Parathyroid adenoma (tissue), 2 donors: Measurements from ENCODE around the gene NXPE3.

Source experiments
- H2AFZ ChIP-seq: fragments of 300-600 bp; sonication (generic); one replicate; pipeline ENCODE4 v1.7.0; 2017; ENCODE audit warnings: antibody characterized with exemption, mild to moderate bottlenecking
- H3K27ac ChIP-seq: fragments of 300-600 bp; sonication (generic); one replicate; pipeline ENCODE4 v1.7.0; 2017
- H3K27me3 ChIP-seq: fragments of 300-600 bp; sonication (generic); one replicate; pipeline ENCODE4 v1.7.0; 2017; ENCODE audit warnings: low read length; ENCODE audit not compliant: control insufficient read depth, insufficient read depth
- H3K36me3 ChIP-seq: fragments of 300-600 bp; sonication (generic); one replicate; pipeline ENCODE4 v1.7.0; 2017; ENCODE audit warnings: low read length; ENCODE audit not compliant: control insufficient read depth, insufficient read depth
- H3K4me1 ChIP-seq: fragments of 300-600 bp; sonication (generic); one replicate; pipeline ENCODE4 v1.7.0; 2017; ENCODE audit warnings: control low read depth
- H3K4me2 ChIP-seq: fragments of 300-600 bp; sonication (generic); one replicate; pipeline ENCODE4 v1.7.0; 2017; ENCODE audit warnings: low read length
- H3K4me3 ChIP-seq: fragments of 300-600 bp; sonication (generic); one replicate; pipeline ENCODE4 v1.7.0; 2017; ENCODE audit warnings: low read depth, low read length
- H3K79me2 ChIP-seq: fragments of 300-600 bp; sonication (generic); one replicate; pipeline ENCODE4 v1.7.0; 2017; ENCODE audit warnings: control low read depth
- H3K9ac ChIP-seq: fragments of 300-600 bp; sonication (generic); one replicate; pipeline ENCODE4 v1.7.0; 2017; ENCODE audit warnings: mild to moderate bottlenecking
- H3K9me3 ChIP-seq: fragments of 300-600 bp; sonication (generic); one replicate; pipeline ENCODE4 v1.7.0; 2017; ENCODE audit warnings: low read length; ENCODE audit not compliant: control insufficient read depth
- TF ChIP-seq, protein P1 (sequence below): fragments of 300-600 bp; sonication (generic); IDR thresholded peaks from one replicate; pipeline ENCODE4 v1.7.0; 2017; ENCODE audit warnings: antibody characterized with exemption, mild to moderate bottlenecking
- donor health status: primary hyperparathyroidism.

NXPE3 gene

DNA sequence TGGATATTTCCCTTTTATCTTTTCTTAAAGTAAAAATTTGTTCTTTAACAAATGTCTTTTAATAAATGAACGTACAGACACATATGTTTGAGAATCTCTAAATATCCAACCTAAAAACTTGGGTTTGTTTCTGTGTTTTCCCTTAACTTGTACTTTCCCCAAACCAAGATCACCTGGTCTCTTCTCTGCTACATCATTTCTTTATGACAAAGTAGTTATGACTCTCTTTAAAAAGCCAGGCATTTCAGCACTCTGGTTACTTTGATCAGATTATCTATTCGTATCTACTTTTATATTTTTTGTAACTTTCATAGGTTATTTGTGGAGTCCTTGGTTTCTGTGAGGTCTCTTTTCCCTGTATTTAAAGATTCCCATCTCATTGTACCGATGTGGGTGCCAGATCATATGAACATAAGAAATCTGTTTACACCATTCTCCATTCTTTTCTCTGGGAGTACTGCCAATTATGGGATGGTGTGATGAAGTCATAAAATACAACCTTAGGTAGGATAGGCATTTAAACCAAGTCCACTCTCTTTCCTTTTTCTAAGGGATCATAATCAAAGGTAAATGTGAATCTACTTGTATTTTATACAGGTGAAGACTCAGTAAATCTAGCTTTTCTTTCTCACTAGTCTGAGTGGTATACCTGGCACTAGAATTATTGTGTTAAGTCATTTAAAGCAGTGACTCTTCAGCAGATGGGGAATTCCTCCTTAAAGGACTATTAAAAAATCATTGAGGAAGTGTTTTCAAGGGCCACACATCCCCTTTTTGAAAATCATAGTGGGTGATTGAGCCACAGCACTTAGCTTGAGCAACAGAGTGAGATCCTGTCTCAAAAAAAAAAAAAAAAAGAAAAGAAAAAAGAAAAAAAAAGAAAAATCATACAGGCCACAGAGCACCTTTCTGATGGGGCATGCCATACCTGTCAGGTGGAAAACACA is 57.9 kb downstream of the NXPE3 start:
- no peak overlapping the region for H3K4me2 ChIP-seq
- H2AFZ ChIP-seq = peak overlapping the region; percentile 43
- H3K4me3 ChIP-seq = no peak overlapping the region
- no peak overlapping the region for H3K9ac ChIP-seq
- no peaks in the 10 kb centered on the region for H3K9me3 ChIP-seq
- H3K27me3 ChIP-seq = no peaks in the 10 kb centered on the region
- peaks cover 17% of the 10 kb centered on the region for H3K4me1 ChIP-seq
- TF ChIP-seq, protein P1, sequence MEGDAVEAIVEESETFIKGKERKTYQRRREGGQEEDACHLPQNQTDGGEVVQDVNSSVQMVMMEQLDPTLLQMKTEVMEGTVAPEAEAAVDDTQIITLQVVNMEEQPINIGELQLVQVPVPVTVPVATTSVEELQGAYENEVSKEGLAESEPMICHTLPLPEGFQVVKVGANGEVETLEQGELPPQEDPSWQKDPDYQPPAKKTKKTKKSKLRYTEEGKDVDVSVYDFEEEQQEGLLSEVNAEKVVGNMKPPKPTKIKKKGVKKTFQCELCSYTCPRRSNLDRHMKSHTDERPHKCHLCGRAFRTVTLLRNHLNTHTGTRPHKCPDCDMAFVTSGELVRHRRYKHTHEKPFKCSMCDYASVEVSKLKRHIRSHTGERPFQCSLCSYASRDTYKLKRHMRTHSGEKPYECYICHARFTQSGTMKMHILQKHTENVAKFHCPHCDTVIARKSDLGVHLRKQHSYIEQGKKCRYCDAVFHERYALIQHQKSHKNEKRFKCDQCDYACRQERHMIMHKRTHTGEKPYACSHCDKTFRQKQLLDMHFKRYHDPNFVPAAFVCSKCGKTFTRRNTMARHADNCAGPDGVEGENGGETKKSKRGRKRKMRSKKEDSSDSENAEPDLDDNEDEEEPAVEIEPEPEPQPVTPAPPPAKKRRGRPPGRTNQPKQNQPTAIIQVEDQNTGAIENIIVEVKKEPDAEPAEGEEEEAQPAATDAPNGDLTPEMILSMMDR = no peak
- no peaks in the 10 kb centered on the region for H3K36me3 ChIP-seq
- H3K79me2 ChIP-seq = no peaks in the 10 kb centered on the region
- H3K27ac ChIP-seq = peak overlapping the region; percentile 53

DNA sequence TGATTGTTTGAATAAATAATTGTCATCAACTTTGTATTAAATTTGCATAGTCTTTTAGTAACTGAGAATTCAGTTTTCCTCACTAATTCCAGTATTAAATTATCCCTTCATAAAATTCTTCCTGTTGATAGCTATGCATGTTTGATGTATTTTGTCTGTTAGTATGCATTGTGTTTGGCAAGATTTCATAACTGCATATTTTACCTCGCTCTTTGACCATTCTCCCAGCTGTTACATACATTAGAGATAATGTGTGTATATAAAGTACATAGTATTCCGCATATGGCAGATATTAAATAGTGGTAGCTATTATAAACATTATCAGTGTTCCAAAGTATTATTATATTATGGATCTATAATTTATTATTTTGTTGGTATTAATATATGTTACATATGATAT is 59.7 kb downstream of the NXPE3 start:
- no peaks in the 10 kb centered on the region for H3K36me3 ChIP-seq
- H3K4me1 ChIP-seq = peaks cover 14% of the 10 kb centered on the region
- H3K9me3 ChIP-seq = no peaks in the 10 kb centered on the region
- no peaks in the 10 kb centered on the region for H3K27me3 ChIP-seq
- no peak overlapping the region for H3K27ac ChIP-seq
- no peak overlapping the region for H3K4me2 ChIP-seq
- H3K4me3 ChIP-seq = no peak overlapping the region
- no peak overlapping the region for H3K9ac ChIP-seq
- H3K79me2 ChIP-seq = no peaks in the 10 kb centered on the region
- TF ChIP-seq, protein P1 = no peak
- no peak overlapping the region for H2AFZ ChIP-seq

DNA sequence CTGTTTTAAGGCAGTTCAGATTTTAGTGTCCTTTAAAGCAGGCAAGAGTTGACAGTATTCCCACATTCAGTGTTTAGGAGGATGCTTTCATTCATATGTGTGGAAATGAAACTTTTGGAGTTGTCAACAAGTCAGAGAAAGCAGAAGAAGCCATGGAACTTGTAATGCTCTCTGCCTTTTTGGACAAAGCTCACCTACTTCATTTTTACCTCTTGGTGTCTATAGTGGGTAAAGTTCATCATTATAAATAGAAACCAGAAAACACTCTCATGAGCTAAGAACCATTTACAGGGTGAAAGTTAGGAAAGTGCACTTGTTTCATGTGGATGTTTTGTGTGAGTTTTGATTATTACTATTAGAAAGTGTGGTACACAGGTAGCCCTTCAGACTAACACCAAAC is 61.1 kb downstream of the NXPE3 start:
- H3K9me3 ChIP-seq = no peaks in the 10 kb centered on the region

DNA sequence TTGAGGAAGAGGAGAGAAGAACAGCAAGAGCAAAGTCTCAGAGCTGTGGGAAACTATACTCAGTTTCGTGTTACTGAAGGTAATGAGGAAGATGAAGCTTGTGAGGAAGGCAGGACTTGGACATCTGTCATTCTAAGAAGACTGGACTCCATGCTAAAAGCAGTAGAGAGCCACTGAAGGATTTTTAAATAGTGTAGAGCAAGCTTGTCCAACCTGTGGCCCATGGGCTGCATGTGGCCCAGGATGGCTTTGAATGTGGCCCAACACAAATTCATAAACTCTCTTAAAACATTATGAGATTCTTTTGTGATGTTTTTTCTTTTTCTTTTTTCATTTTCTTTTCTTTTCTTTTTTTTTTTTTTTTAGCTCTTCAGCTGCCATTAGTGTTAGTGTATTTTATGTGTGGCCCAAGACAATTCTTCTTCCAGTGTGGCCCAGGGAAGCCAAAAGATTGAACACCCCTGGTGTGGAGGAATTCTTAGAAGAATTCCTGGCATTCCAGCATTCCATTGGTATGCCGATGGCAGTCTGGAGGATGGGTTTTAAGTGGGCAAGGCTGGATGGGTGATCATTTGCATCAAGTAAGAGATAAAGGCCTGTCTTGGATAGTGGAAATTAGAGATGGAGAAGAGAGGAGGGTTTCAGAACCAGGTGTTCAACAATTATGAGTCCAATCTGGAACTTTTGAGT is 63.4 kb downstream of the NXPE3 start:
- Histone ChIP-seq H3K9me3 (no peaks in the 10 kb centered on the region), H3K9ac (no peak overlapping the region), H3K79me2 (no peaks in the 10 kb centered on the region), H3K27ac (no peak overlapping the region), H3K36me3 (no peaks in the 10 kb centered on the region), H3K4me3 (no peak overlapping the region), H3K4me1 (no peaks in the 10 kb centered on the region), H3K27me3 (no peaks in the 10 kb centered on the region), H2AFZ (no peak overlapping the region), H3K4me2 (no peak overlapping the region)
- TF ChIP-seq, protein P1 = no peak

More for the DNA sequence above, 61.1 kb downstream of the NXPE3 start:
- H2AFZ ChIP-seq = no peak overlapping the region
- TF ChIP-seq, protein P1 = no peak
- no peak overlapping the region for H3K4me2 ChIP-seq
- H3K4me1 ChIP-seq = peaks cover 13% of the 10 kb centered on the region
- no peaks in the 10 kb centered on the region for H3K79me2 ChIP-seq
- H3K27ac ChIP-seq = no peak overlapping the region
- H3K27me3 ChIP-seq = no peaks in the 10 kb centered on the region
- H3K9ac ChIP-seq = no peak overlapping the region
- H3K36me3 ChIP-seq = no peaks in the 10 kb centered on the region
- no peak overlapping the region for H3K4me3 ChIP-seq
